Gastroesophageal sphincter (tissue), 3 donors: Measurements from ENCODE around the gene PNKD.

ENCODE experiments used
- EP300 ChIP-seq: sonication (generic); formaldehyde crosslinking; IDR thresholded peaks from one replicate; pipeline ENCODE4 v1.6.1; 2017; ENCODE audit warnings: antibody characterized with exemption, mild to moderate bottlenecking
- POLR2A ChIP-seq, 2 donors: fragments of 450-650 bp; IDR thresholded peaks; one replicate each; pipeline ENCODE4 v1.6.1; 2017; ENCODE audit warnings: antibody characterized with exemption in 2 of 2, mild to moderate bottlenecking in 2 of 2, moderate library complexity in 1 of 2
- POLR2AphosphoS5 ChIP-seq: sonication (generic); formaldehyde crosslinking; IDR thresholded peaks from one replicate; pipeline ENCODE4 v1.6.1; 2017; ENCODE audit warnings: antibody characterized with exemption
- TF ChIP-seq, protein P1 (sequence below), 4 experiments: fragments of 200-600 bp in 2 of 4; fragments of 450-650 bp in 2 of 4; sonication (generic) in 1 of 4; IDR thresholded peaks; one replicate each; pipeline ENCODE4 v1.5.1; 2017 to 2019; ENCODE audit warnings: antibody characterized with exemption in 4 of 4, mild to moderate bottlenecking in 2 of 4, moderate library complexity in 2 of 4

DNA sequence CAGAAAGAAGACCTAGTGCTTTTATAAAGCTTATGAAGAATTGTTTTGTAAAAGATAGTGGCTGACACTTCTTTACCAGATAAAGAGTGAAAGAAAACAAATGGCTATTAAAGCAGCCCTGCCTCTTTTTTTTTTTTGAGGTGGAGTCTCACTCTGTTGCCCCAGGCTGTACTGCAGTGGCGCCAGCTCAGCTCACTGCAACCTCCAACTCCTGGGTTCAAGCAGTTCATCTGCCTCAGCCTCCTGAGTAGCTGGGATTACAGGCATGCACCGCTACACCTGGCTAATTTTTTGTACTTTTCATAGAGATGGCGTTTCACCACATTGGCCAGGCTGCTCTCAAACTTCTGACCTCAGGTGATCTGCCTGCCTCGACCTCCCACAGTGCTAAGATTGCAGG is 40.5 kb upstream of the PNKD start:
- TF ChIP-seq, protein P1, sequence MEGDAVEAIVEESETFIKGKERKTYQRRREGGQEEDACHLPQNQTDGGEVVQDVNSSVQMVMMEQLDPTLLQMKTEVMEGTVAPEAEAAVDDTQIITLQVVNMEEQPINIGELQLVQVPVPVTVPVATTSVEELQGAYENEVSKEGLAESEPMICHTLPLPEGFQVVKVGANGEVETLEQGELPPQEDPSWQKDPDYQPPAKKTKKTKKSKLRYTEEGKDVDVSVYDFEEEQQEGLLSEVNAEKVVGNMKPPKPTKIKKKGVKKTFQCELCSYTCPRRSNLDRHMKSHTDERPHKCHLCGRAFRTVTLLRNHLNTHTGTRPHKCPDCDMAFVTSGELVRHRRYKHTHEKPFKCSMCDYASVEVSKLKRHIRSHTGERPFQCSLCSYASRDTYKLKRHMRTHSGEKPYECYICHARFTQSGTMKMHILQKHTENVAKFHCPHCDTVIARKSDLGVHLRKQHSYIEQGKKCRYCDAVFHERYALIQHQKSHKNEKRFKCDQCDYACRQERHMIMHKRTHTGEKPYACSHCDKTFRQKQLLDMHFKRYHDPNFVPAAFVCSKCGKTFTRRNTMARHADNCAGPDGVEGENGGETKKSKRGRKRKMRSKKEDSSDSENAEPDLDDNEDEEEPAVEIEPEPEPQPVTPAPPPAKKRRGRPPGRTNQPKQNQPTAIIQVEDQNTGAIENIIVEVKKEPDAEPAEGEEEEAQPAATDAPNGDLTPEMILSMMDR (IDR thresholded peaks at IDR 0.05): no peak
- TF ChIP-seq POLR2A (IDR thresholded peaks at IDR 0.05) (no peak), POLR2AphosphoS5 (no peak), EP300 (no peak)
